ENCODE data around the gene SAMMSON. TPM values are rescaled to one million over a fixed set of nuclear protein-coding genes. Genes with fewer than 3 reads are reported as not detected.

The SAMMSON gene
- total RNA-seq, 1 donor from 2014 or later = not detected

DNA sequence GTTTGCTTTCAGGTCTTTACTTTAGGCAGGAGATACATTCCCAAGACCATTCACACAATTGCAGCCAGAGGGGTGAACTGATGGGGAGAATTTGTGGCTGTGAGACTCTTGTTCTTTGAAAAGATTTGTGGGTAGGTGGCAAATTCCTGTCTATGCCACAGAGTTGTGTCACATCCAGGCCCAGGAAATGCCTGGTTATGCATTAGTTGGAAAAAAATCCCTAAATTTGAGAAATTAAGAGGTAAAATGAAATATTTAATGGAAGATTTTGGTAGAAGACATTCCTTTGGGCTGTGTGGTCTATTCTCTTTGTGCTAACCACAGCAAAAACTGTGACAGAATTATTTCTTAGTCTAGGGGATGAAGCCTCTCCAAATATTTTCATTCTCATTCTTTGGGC is 28.8 kb downstream of the SAMMSON start:
- no peaks in the 10 kb centered on the region for H3K9me3 Mint-ChIP-seq (ENCODE audit: unreplicated experiment)
- H3K4me3 Mint-ChIP-seq (ENCODE audit: unreplicated experiment) = no peak overlapping the region
- H3K27me3 Mint-ChIP-seq (ENCODE audit: unreplicated experiment) = no peaks in the 10 kb centered on the region
- no peak for DNase-seq (ENCODE audit: low spot score)
- no peak overlapping the region for H3K27ac Mint-ChIP-seq (ENCODE audit: unreplicated experiment)
- TF ChIP-seq, protein P1, sequence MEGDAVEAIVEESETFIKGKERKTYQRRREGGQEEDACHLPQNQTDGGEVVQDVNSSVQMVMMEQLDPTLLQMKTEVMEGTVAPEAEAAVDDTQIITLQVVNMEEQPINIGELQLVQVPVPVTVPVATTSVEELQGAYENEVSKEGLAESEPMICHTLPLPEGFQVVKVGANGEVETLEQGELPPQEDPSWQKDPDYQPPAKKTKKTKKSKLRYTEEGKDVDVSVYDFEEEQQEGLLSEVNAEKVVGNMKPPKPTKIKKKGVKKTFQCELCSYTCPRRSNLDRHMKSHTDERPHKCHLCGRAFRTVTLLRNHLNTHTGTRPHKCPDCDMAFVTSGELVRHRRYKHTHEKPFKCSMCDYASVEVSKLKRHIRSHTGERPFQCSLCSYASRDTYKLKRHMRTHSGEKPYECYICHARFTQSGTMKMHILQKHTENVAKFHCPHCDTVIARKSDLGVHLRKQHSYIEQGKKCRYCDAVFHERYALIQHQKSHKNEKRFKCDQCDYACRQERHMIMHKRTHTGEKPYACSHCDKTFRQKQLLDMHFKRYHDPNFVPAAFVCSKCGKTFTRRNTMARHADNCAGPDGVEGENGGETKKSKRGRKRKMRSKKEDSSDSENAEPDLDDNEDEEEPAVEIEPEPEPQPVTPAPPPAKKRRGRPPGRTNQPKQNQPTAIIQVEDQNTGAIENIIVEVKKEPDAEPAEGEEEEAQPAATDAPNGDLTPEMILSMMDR (IDR thresholded peaks at IDR 0.05; ENCODE audit: unreplicated experiment) = no peak
- H3K4me1 Mint-ChIP-seq (ENCODE audit: unreplicated experiment) = no peaks in the 10 kb centered on the region
- no peaks in the 10 kb centered on the region for H3K36me3 Mint-ChIP-seq (ENCODE audit: low read depth, unreplicated experiment)

DNA sequence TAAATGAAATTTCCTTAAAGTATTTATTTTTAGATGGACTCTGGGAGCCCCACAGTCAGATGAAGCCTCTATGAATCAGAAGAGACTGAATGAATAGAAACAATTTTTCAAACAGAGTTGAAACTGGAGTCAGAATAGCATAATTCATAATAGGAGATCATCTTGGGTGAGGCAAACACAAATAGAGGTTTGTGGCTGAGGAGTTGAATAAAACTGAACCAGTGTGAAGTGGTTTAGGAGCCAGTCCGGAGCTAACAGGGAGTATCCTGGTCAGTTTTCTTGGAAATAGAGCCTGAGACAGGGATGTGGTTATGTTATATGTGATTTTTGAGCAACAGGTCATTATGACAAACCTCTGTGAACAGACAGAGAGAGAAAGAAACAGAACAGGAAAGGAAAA is 39.2 kb downstream of the SAMMSON start:
- Mint-ChIP-seq H3K4me1 (ENCODE audit: unreplicated experiment) (no peaks in the 10 kb centered on the region), H3K4me3 (ENCODE audit: unreplicated experiment) (no peak overlapping the region), H3K27ac (ENCODE audit: unreplicated experiment) (no peak overlapping the region), H3K36me3 (ENCODE audit: low read depth, unreplicated experiment) (no peaks in the 10 kb centered on the region), H3K27me3 (ENCODE audit: unreplicated experiment) (no peaks in the 10 kb centered on the region), H3K9me3 (ENCODE audit: unreplicated experiment) (no peaks in the 10 kb centered on the region)
- DNase-seq (ENCODE audit: low spot score) = no peak
- TF ChIP-seq, protein P1 (IDR thresholded peaks at IDR 0.05; ENCODE audit: unreplicated experiment) = no peak

DNA sequence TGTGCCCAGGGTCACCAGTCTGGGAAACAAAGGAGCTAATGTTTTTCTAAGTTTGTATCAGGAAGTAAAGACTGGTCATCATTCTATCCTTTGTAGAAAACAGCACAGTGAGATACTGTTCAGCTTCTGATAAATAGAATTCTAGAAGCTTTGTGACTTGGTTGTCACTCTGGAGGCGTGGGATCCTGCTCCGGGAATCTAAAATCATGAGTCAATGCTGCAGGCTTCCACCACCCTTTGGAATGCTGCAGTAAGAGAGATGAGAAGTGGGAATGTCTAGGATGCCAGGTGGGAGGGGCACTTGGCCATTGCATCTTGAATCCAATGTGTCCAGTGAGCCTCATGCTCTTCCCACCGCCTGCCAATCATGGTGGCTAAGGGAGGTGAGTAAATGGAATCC is 40.9 kb downstream of the SAMMSON start:
- TF ChIP-seq, protein P1 (IDR thresholded peaks at IDR 0.05; ENCODE audit: unreplicated experiment) = no peak
- H3K36me3 Mint-ChIP-seq (ENCODE audit: low read depth, unreplicated experiment) = no peaks in the 10 kb centered on the region
- H3K4me1 Mint-ChIP-seq (ENCODE audit: unreplicated experiment) = no peaks in the 10 kb centered on the region
- H3K9me3 Mint-ChIP-seq (ENCODE audit: unreplicated experiment) = no peaks in the 10 kb centered on the region
- no peaks in the 10 kb centered on the region for H3K27me3 Mint-ChIP-seq (ENCODE audit: unreplicated experiment)
- no peak for DNase-seq (ENCODE audit: low spot score)
- no peak overlapping the region for H3K4me3 Mint-ChIP-seq (ENCODE audit: unreplicated experiment)
- no peak overlapping the region for H3K27ac Mint-ChIP-seq (ENCODE audit: unreplicated experiment)

DNA sequence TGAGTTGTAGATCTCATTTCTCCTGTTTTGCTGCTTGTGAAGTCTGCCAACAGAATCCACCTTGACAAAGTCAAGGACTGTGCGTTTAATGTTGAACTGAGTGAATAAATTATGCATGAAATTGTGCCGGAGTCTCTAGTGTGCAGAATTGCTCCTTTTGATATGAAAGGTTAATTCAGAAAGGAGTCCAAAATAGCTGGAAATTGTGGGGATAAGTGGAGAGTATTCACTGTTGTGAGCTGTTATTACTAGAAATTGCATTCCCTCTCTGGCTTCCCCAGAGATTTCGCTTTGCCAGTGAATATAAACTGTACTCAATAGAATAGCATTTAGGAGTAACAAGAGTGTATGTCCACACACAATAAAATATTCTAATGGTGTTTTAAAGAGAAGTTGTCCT is 43.1 kb downstream of the SAMMSON start:
- Mint-ChIP-seq H3K36me3 (ENCODE audit: low read depth, unreplicated experiment) (no peaks in the 10 kb centered on the region), H3K27ac (ENCODE audit: unreplicated experiment) (no peak overlapping the region)
- DNase-seq (ENCODE audit: low spot score) = no peak

DNA sequence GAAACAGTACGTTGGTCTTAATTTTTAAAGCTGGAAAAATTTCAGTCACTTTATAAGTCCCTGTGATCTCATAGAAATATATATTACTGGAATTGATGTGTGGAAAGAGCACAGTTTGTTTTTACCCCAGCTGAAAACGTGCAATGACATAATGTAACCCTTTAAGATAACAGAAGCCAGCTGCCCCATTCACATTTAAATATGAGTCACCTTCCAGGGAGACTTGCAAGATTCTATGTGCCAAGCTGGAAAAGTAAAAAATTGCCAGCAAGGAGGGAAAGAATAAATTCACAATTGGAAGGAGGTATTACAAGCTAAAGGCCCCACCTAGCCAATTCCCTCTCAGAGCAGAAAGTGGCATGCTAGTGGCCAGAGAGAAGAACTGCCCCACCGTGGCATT is 50.2 kb downstream of the SAMMSON start:
- H3K36me3 Mint-ChIP-seq (ENCODE audit: low read depth, unreplicated experiment) = no peaks in the 10 kb centered on the region
- no peak overlapping the region for H3K4me3 Mint-ChIP-seq (ENCODE audit: unreplicated experiment)
- TF ChIP-seq, protein P1 (IDR thresholded peaks at IDR 0.05; ENCODE audit: unreplicated experiment) = no peak
- no peak overlapping the region for H3K27ac Mint-ChIP-seq (ENCODE audit: unreplicated experiment)
- no peaks in the 10 kb centered on the region for H3K4me1 Mint-ChIP-seq (ENCODE audit: unreplicated experiment)
- H3K27me3 Mint-ChIP-seq (ENCODE audit: unreplicated experiment) = no peaks in the 10 kb centered on the region
- H3K9me3 Mint-ChIP-seq (ENCODE audit: unreplicated experiment) = no peaks in the 10 kb centered on the region
- DNase-seq (ENCODE audit: low spot score) = no peak

More for the DNA sequence above, 43.1 kb downstream of the SAMMSON start:
- H3K4me1 Mint-ChIP-seq (ENCODE audit: unreplicated experiment) = no peaks in the 10 kb centered on the region
- no peak overlapping the region for H3K4me3 Mint-ChIP-seq (ENCODE audit: unreplicated experiment)
- H3K9me3 Mint-ChIP-seq (ENCODE audit: unreplicated experiment) = no peaks in the 10 kb centered on the region
- TF ChIP-seq, protein P1 (IDR thresholded peaks at IDR 0.05; ENCODE audit: unreplicated experiment) = no peak
- H3K27me3 Mint-ChIP-seq (ENCODE audit: unreplicated experiment) = no peaks in the 10 kb centered on the region
